ENCODE measurements around the gene FXYD6. TPM values are rescaled to one million over a fixed set of nuclear protein-coding genes. Genes with fewer than 3 reads are reported as not detected.

The FXYD6 gene
- total and polyA plus RNA-seq, 9 of the 15 experiments (the other 6 are each of a cell fraction or from before 2014, with no cell fraction given): 0.07 to 0.35 TPM; not detected in 7

- Histone ChIP-seq H3K36me3 (ENCODE audit: control insufficient read depth, insufficient read depth, low read length) (no peaks in the 10 kb centered on the region), H3K27ac (ENCODE audit: extremely low read depth, low read depth, low read length) (no peak overlapping the region), H3K4me2 (ENCODE audit: insufficient read depth, low read length) (no peak overlapping the region), H3K9me1 (ENCODE audit: control insufficient read depth, insufficient read depth, low read length) (peaks cover 3% of the 10 kb centered on the region), H3K27me3 (ENCODE audit: control insufficient read depth in 2 of 2, insufficient read depth in 2 of 2, low read length in 2 of 2) (peaks cover 31 to 87% of the 10 kb centered on the region in 2 experiments; a peak in 4 of 5 replicates), H3K4me3 (no peak overlapping the region), H3K9me3 (replicated peaks; ENCODE audit: control insufficient read depth, insufficient read depth, low read depth, low read length) (no peaks in the 10 kb centered on the region), H4K20me1 (replicated peaks; ENCODE audit: control insufficient read depth, insufficient read depth, low read length) (peaks cover 10% of the 10 kb centered on the region; the same call in 1 of the 2 replicates), H2AFZ (ENCODE audit: low read depth, low read length) (no peak overlapping the region), H3K79me2 (ENCODE audit: control insufficient read depth, insufficient read depth, low read length) (no peaks in the 10 kb centered on the region), H3K9ac (ENCODE audit: insufficient read depth in 1 of 2, low read depth in 2 of 2, low read length in 2 of 2) (no peak overlapping the region), H3K4me1 (replicated peaks in 1 of 2; ENCODE audit: control insufficient read depth in 2 of 2, insufficient read depth in 2 of 2, low read length in 2 of 2) (no peaks in the 10 kb centered on the region; a peak in 1 of 5 replicates)
- CTCF ChIA-PET (ENCODE audit: low intra/inter-chr PET ratio): no interaction called here
- POLR2A ChIA-PET: interaction anchor here (1.0 kb wide), 1 partner anchor 142 kb away, joined by 3 read pairs; no protein-coding TSS in a partner anchor
- in situ Hi-C loops (cut with MboI): no loop called here
- TF ChIP-seq RAD21 (CRISPR knock-in tag; conservative IDR thresholded peaks at IDR 0.05 in 1 of 2, IDR thresholded peaks at IDR 0.05 in 1 of 2) (no peak), ATF3 (IDR thresholded peaks at IDR 0.05) (peak; percentile 41), ATF3 (CRISPR knock-in tag; conservative IDR thresholded peaks at IDR 0.05) (no peak), EZH2 (IDR thresholded peaks at IDR 0.05; ENCODE audit: borderline replicate concordance, low read depth, low read length) (no peak)
- 1% methylated on average over 8 of the region's 8 CpGs for WGBS (ENCODE audit: insufficient coverage, low coverage, missing lambda C conversion rate)
- BruUV-seq (replicated peaks): no TSS peak
- intact Hi-C loops (cut with micrococcal nuclease): no loop called here
- DNase-seq (ENCODE audit: extremely low read depth in 1 of 4, low spot score in 3 of 4) (no peak), FAIRE-seq (no peak), ATAC-seq (no peak)
Observed at GRCh38 chr11:117837791-117838190, 38.7 kb downstream of the FXYD6 start.

Measured in K562 (cell line).